Measurements from ENCODE around the gene EFNB2.

Gene EFNB2

GRCh38 chr13:106524108-106524507 lies 11.4 kb downstream of the EFNB2 start:
- DNase-seq, result no peak

GRCh38 chr13:106523576-106523975 lies 11.9 kb downstream of the EFNB2 start:
- DNase-seq, result no peak

GRCh38 chr13:106522898-106523525 lies 12.4 kb downstream of the EFNB2 start:
- DNase-seq, result no peak

GRCh38 chr13:106522112-106522705 lies 13.3 kb downstream of the EFNB2 start:
- DNase-seq, result no peak

- no peak for DNase-seq
These were observed 14.2 kb downstream of the EFNB2 start for GRCh38 chr13:106521095-106521799.

GRCh38 chr13:106520251-106521054 lies 15.0 kb downstream of the EFNB2 start:
- peak; percentile 37 for DNase-seq

GRCh38 chr13:106518512-106518911 lies 16.9 kb downstream of the EFNB2 start:
- no peak for DNase-seq

- DNase-seq, result no peak
These were observed 18.2 kb downstream of the EFNB2 start for GRCh38 chr13:106517109-106517847.

GRCh38 chr13:106515635-106516254 lies 19.7 kb downstream of the EFNB2 start:
- DNase-seq, result no peak

- DNase-seq, result no peak
These were observed 20.4 kb downstream of the EFNB2 start for GRCh38 chr13:106514928-106515634.

- DNase-seq, result no peak
These were observed 22.2 kb downstream of the EFNB2 start for GRCh38 chr13:106513025-106513983.

- DNase-seq, result no peak
These were observed 27.7 kb downstream of the EFNB2 start for GRCh38 chr13:106507560-106508274.

- no peak for DNase-seq
These were observed 29.2 kb downstream of the EFNB2 start for GRCh38 chr13:106506286-106506685.

- DNase-seq, result no peak
These were observed 29.7 kb downstream of the EFNB2 start for GRCh38 chr13:106505732-106506131.

- no peak for DNase-seq
These were observed 30.2 kb downstream of the EFNB2 start for GRCh38 chr13:106505295-106505694.

GRCh38 chr13:106503730-106504453 lies 31.6 kb downstream of the EFNB2 start:
- DNase-seq, result no peak

- no peak for DNase-seq
These were observed 32.2 kb downstream of the EFNB2 start for GRCh38 chr13:106503272-106503671.

- no peak for DNase-seq
These were observed 35.0 kb downstream of the EFNB2 start for GRCh38 chr13:106500445-106500844.

GRCh38 chr13:106499896-106500295 lies 35.6 kb downstream of the EFNB2 start:
- DNase-seq, result no peak

Data from NCI-H1092 treated with DMSO at 0.1 percent for 48 hours (cell line).